Activated CD8-positive, alpha-beta memory T cell treated with anti-CD3 and anti-CD28 coated beads, Interleukin-2, amount 10 ng/mL, durations not matched to agents 7 days and 5 days (primary cell): ENCODE data around the gene CCN5. TPM values are rescaled to one million over a fixed set of nuclear protein-coding genes. Genes with fewer than 3 reads are reported as not detected.

Experiments used
- ATAC-seq: fragments of 150-1000 bp; cut with Tn5 transposase; one replicate; pipeline ENCODE4 v1.10.0; 2021; ENCODE audit warnings: moderate library complexity
- CTCF ChIA-PET: fragments of 350-600 bp; sonication (Branson Sonifier 250); formaldehyde crosslinking; loops from one replicate; lab custom pipeline; 2021; ENCODE audit warnings: antibody characterized with exemption; lab: Charles Lee
- DNase-seq: peaks from one replicate; pipeline ENCODE4 v3.0.0-alpha.2; 2020
- H3K27ac Mint-ChIP-seq: one replicate; pipeline ENCODE4 v1.8.0; 2021; ENCODE audit warnings: mild to moderate bottlenecking, mixed read lengths
- H3K27me3 Mint-ChIP-seq: one replicate; pipeline ENCODE4 v1.8.0; 2021; ENCODE audit warnings: mixed read lengths
- H3K36me3 Mint-ChIP-seq: one replicate; pipeline ENCODE4 v1.8.0; 2021; ENCODE audit warnings: mild to moderate bottlenecking, mixed read lengths
- H3K4me1 Mint-ChIP-seq: one replicate; pipeline ENCODE4 v1.8.0; 2021; ENCODE audit warnings: mixed read lengths
- H3K4me3 Mint-ChIP-seq: one replicate; pipeline ENCODE4 v1.8.0; 2021; ENCODE audit warnings: mild to moderate bottlenecking, moderate library complexity, mixed read lengths
- H3K9me3 Mint-ChIP-seq: one replicate; pipeline ENCODE4 v1.8.0; 2022; ENCODE audit warnings: low read depth, mixed read lengths
- total RNA-seq, 2 experiments: library from RNA; stranded (reverse); gene quantifications; one replicate each; pipeline ENCODE4 v1.2.3, GENCODE V29; 2021

CCN5 gene
- total RNA-seq, 2 experiments from 2014 or later: not detected

- CTCF ChIA-PET: interaction anchor here (0.8 to 3.3 kb wide), 4 partner anchors 10 to 130 kb away, joined by 3 to 18 read pairs (median 8); no protein-coding TSS in a partner anchor
- no peak for DNase-seq
These were observed 21.9 kb downstream of the CCN5 start for GRCh38 chr20:44737116-44737515.

GRCh38 chr20:44738813-44739477 lies 23.8 kb downstream of the CCN5 start:
- peaks cover 11% of the 10 kb centered on the region for H3K36me3 Mint-ChIP-seq
- ATAC-seq (peak; percentile 71), DNase-seq (peak; percentile 78)
- H3K4me1 Mint-ChIP-seq: peaks cover 23% of the 10 kb centered on the region
- H3K9me3 Mint-ChIP-seq: peaks cover 7% of the 10 kb centered on the region
- H3K27me3 Mint-ChIP-seq: peaks cover 20% of the 10 kb centered on the region
- CTCF ChIA-PET: interaction anchor here (1.1 to 3.3 kb wide), 4 partner anchors 9 to 56 kb away, joined by 3 to 18 read pairs (median 5); no protein-coding TSS in a partner anchor
- H3K27ac Mint-ChIP-seq: no peak overlapping the region
- peak overlapping the region; percentile 64 for H3K4me3 Mint-ChIP-seq

More at GRCh38 chr20:44737116-44737515, 21.9 kb downstream of the CCN5 start:
- H3K9me3 Mint-ChIP-seq: peaks cover 7% of the 10 kb centered on the region
- H3K36me3 Mint-ChIP-seq: peaks cover 12% of the 10 kb centered on the region
- no peak for ATAC-seq
- H3K4me1 Mint-ChIP-seq: peaks cover 32% of the 10 kb centered on the region
- H3K4me3 Mint-ChIP-seq: no peak overlapping the region
- peaks cover 9% of the 10 kb centered on the region for H3K27me3 Mint-ChIP-seq
- no peak overlapping the region for H3K27ac Mint-ChIP-seq

GRCh38 chr20:44739942-44740341 lies 24.8 kb downstream of the CCN5 start:
- DNase-seq (no peak), ATAC-seq (no peak)
- CTCF ChIA-PET: interaction anchor here (1.6 kb wide), 1 partner anchor 54 kb away, joined by 3 read pairs; no protein-coding TSS in a partner anchor
- H3K9me3 Mint-ChIP-seq: peaks cover 7% of the 10 kb centered on the region
- no peak overlapping the region for H3K27ac Mint-ChIP-seq
- H3K27me3 Mint-ChIP-seq: peaks cover 28% of the 10 kb centered on the region
- H3K4me3 Mint-ChIP-seq: no peak overlapping the region
- H3K4me1 Mint-ChIP-seq: peaks cover 23% of the 10 kb centered on the region
- H3K36me3 Mint-ChIP-seq: peaks cover 11% of the 10 kb centered on the region

- no peak overlapping the region for H3K4me3 Mint-ChIP-seq
- peaks cover 6% of the 10 kb centered on the region for H3K36me3 Mint-ChIP-seq
- no peak overlapping the region for H3K27ac Mint-ChIP-seq
- ATAC-seq: no peak
- no peaks in the 10 kb centered on the region for H3K9me3 Mint-ChIP-seq
- peaks cover 15% of the 10 kb centered on the region for H3K4me1 Mint-ChIP-seq
- H3K27me3 Mint-ChIP-seq: peaks cover 46% of the 10 kb centered on the region
- DNase-seq: no peak
- CTCF ChIA-PET: interaction anchor here (0.9 to 1.6 kb wide), 3 partner anchors 11 to 59 kb away, joined by 3 to 4 read pairs (median 3); no protein-coding TSS in a partner anchor
These were observed 27.3 kb downstream of the CCN5 start for GRCh38 chr20:44742304-44743079.

- no peak overlapping the region for H3K4me3 Mint-ChIP-seq
- peaks cover 13% of the 10 kb centered on the region for H3K4me1 Mint-ChIP-seq
- peaks cover 6% of the 10 kb centered on the region for H3K36me3 Mint-ChIP-seq
- CTCF ChIA-PET: interaction anchor here (0.9 to 1.8 kb wide), 3 partner anchors 10 to 58 kb away, joined by 3 to 5 read pairs (median 4); no protein-coding TSS in a partner anchor
- H3K9me3 Mint-ChIP-seq: no peaks in the 10 kb centered on the region
- H3K27ac Mint-ChIP-seq: no peak overlapping the region
- H3K27me3 Mint-ChIP-seq: peaks cover 48% of the 10 kb centered on the region
- ATAC-seq (no peak), DNase-seq (no peak)
These were observed 28.0 kb downstream of the CCN5 start for GRCh38 chr20:44743080-44743701.

GRCh38 chr20:44743916-44744655 lies 28.9 kb downstream of the CCN5 start:
- Mint-ChIP-seq H3K27me3 (peaks cover 48% of the 10 kb centered on the region), H3K4me1 (peaks cover 8% of the 10 kb centered on the region), H3K27ac (no peak overlapping the region), H3K4me3 (no peak overlapping the region), H3K36me3 (peaks cover 2% of the 10 kb centered on the region), H3K9me3 (no peaks in the 10 kb centered on the region)
- DNase-seq: no peak
- ATAC-seq: no peak
- CTCF ChIA-PET: interaction anchor here (1.3 to 1.8 kb wide), 2 partner anchors 9 to 11 kb away, joined by 3 to 5 read pairs; no protein-coding TSS in a partner anchor

- no peak overlapping the region for H3K4me3 Mint-ChIP-seq
- ATAC-seq (no peak), DNase-seq (no peak)
- CTCF ChIA-PET: interaction anchor here (1.8 kb wide), 1 partner anchor 12 kb away, joined by 5 read pairs; no protein-coding TSS in a partner anchor
- peaks cover 8% of the 10 kb centered on the region for H3K4me1 Mint-ChIP-seq
- H3K27me3 Mint-ChIP-seq: peaks cover 52% of the 10 kb centered on the region
- no peaks in the 10 kb centered on the region for H3K9me3 Mint-ChIP-seq
- no peak overlapping the region for H3K27ac Mint-ChIP-seq
- H3K36me3 Mint-ChIP-seq: peaks cover 2% of the 10 kb centered on the region
These were observed 30.0 kb downstream of the CCN5 start for GRCh38 chr20:44745122-44745597.

GRCh38 chr20:44745598-44746366 lies 30.6 kb downstream of the CCN5 start, which contains the start of gene KCNK15:
TSS of gene KCNK15 (plus strand) at chr20:44745865. CDS start at chr20:44745911, 46 bp downstream.
- Mint-ChIP-seq H3K27me3 (peaks cover 52% of the 10 kb centered on the region), H3K4me1 (peaks cover 8% of the 10 kb centered on the region), H3K9me3 (no peaks in the 10 kb centered on the region), H3K4me3 (peak within 1 kb of the TSS; percentile 52), H3K27ac (no peak within 1 kb of the TSS), H3K36me3 (peaks cover 2% of the 10 kb centered on the region)
- CTCF ChIA-PET: no interaction called here
- no peak for DNase-seq
- peak; percentile 65 for ATAC-seq

GRCh38 chr20:44746367-44747165 lies 31.4 kb downstream of the CCN5 start:
- CTCF ChIA-PET: interaction anchor here (0.9 to 3.5 kb wide), 9 partner anchors 9 to 349 kb away, joined by 3 to 21 read pairs (median 4); no protein-coding TSS in a partner anchor
- ATAC-seq: no peak
- no peak for DNase-seq
- peak overlapping the region; percentile 52 for H3K4me3 Mint-ChIP-seq
- H3K36me3 Mint-ChIP-seq: peaks cover 2% of the 10 kb centered on the region
- H3K27ac Mint-ChIP-seq: no peak overlapping the region
- H3K4me1 Mint-ChIP-seq: peaks cover 8% of the 10 kb centered on the region
- no peaks in the 10 kb centered on the region for H3K9me3 Mint-ChIP-seq
- peaks cover 48% of the 10 kb centered on the region for H3K27me3 Mint-ChIP-seq

- peak; percentile 74 for DNase-seq
- H3K27ac Mint-ChIP-seq: no peak overlapping the region
These were observed 32.2 kb downstream of the CCN5 start for GRCh38 chr20:44747166-44748004.

More at GRCh38 chr20:44747166-44748004, 32.2 kb downstream of the CCN5 start:
- CTCF ChIA-PET: interaction anchor here (0.6 to 3.5 kb wide), 13 partner anchors 9 to 547 kb away, joined by 3 to 21 read pairs (median 3); no protein-coding TSS in a partner anchor
- no peak overlapping the region for H3K4me3 Mint-ChIP-seq
- H3K36me3 Mint-ChIP-seq: peaks cover 2% of the 10 kb centered on the region
- peaks cover 8% of the 10 kb centered on the region for H3K4me1 Mint-ChIP-seq
- peaks cover 42% of the 10 kb centered on the region for H3K27me3 Mint-ChIP-seq
- peak; percentile 48 for ATAC-seq
- no peaks in the 10 kb centered on the region for H3K9me3 Mint-ChIP-seq
